Stimulated activated CD8-positive, alpha-beta memory T cell treated with anti-CD3 and anti-CD28 coated beads, Interleukin-7, amount 100 ng/mL, for 48 hours (primary cell): ENCODE results near the gene WIZ.
"Not testable (repeated sequence)": the region's sequence is repeated elsewhere in the genome, so short reads cannot be mapped to it uniquely, and the experiment has no call there.

Source experiments
- DNase-seq, 2 donors: peaks; one replicate each; pipeline ENCODE4 v3.0.0-alpha.2; 2020; ENCODE audit warnings: low read depth in 1 of 2; ENCODE audit errors: extremely low read depth in 1 of 2

The WIZ gene

GRCh38 chr19:15417699-15418098 lies 32.1 kb downstream of the WIZ start:
- no peak for DNase-seq

DNA sequence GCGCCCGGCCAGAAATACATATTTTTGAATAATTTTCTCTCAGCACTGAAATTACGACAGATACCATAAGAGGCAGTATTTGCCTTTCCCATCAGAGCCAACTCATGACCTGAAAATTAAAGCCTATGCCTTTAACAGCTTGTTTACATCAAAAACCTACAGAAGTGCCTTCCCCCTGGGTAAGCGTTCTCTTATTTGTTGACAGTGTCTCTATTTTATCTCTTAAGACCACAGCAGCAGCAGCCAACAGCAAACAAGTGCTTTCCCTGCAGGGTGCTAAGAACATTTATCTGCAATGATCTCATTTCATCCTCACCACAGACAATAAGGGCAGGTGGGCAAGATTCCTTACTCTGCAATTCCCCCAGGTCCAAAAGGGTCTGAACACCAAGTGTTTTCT lies 36.9 kb downstream of the WIZ start:
- no peak for DNase-seq

DNA sequence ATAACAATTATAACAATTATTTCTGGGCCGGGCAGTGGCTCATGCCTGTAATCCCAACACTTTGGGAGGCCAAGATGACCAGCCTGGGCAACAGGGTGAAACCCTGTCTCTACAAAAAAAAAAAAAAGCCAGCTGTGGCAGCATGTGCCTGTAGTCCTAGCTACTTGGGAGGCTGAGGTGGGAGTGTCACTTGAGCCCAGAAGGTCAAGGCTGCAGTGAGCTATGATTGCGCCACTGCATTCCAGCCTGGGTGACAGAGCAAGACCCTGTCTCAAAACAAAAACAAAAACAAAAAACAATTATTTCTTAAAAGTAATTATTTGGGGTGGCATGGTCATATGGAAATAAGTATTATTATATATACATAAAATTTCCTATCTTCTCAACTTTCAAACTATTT lies 38.4 kb downstream of the WIZ start:
- DNase-seq, result not testable (repeated sequence)

DNA sequence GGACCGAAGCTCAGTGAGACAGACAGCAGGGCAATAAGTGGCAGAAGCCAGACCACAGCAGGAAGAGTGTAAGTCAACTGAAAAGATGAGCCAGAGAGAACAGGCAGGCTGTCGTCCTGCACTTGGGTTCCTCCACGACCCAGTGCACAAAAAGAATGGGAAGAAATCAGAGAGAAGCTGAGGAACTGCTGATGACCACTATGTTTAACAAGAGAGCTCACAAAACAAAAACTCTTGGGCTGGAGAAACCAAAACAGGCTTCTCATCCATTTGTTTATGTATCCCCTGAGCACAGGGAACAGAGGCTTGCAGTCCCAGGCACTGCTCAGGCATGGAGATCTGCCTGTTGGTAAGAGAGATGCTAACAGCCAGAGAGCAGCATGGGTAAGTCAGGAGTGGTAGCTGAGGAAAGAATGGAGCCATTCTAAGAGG lies 45.0 kb downstream of the WIZ start:
- no peak for DNase-seq

DNA sequence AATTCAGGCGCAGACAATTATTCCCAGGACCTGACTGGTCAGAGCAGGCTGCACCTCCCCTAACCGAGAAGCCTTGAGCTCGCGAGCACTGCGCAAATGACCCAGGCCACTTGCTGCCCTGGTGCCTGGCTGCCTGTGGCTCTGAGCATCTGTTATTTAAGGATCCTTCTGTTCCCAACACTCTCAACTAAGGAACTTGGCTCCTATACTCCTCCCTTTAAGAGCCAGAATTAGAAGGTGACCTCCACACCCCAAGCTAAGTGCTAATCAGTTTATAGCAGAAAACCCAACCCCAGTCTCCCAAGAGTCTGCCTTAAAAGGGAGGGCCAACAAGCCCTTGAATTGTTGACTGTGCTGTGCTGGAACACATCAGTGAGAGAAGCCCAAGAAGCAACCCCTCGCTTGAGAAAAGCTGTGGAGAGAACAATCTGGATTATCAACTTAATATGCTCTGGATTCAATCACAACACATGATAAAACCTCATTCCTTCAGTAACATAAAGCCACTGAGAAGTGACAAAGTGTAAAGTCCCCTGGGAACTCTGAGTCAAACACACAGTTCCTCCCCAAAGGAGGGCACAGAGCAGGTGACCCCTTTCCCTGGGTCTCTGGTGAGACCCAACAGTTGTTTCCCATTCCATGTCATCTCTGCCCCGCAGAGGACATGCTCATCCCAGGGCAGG lies 45.5 kb downstream of the WIZ start:
- no peak for DNase-seq

DNA sequence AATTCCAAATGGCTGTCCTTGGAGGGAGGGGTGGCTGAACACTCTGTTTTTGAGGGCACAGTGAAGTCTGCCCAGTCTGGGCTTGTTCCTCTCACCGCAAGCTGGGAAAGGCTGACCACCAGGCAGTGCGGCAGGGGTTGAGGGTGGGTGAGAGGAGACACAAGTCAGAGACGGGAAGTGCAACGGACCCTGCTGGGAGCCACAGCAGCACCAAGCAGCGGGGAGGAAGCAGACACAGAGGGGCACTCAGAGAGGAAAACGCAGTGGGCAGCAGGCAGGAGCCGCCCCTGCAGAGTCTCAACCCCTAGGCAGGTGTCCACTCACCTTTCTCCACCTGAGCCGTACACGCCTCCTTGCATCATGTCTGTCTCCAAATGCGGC lies 46.6 kb downstream of the WIZ start:
- no peak for DNase-seq

DNA sequence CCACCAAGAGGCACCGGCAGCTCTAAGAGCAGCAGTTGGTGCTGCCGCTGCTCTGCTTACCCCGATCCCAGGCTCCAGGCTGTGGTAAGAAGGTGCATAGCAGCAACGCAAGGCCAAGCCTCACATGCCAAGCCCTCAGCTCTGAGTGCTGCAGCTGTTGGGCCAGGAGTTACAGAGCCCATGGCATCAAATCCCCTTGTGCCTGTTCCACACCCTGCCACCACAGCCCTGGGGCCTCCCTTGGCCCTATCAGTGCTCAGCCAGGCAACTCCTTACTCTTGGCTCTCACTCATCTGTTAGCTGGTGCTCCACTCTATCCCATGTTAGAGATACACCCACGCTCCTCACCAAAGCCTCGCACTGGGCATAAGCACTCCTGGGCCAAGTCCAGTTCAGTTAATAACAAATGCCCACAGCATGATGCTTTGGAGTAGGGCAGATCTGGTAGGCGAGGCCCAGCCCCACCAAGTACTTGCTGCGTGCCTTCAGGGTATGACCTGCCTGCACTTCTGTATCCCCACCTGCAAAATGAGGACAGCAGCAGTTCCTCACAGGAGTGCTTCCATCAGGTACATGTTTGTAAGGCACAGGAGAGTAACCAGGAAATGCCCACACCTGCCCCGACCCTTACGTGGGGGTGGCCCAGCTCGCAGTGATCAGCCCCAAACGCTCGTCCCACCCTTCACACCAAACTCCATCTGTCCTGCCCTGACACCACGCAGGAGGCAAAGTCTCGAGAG lies 47.2 kb downstream of the WIZ start:
- no peak for DNase-seq

DNA sequence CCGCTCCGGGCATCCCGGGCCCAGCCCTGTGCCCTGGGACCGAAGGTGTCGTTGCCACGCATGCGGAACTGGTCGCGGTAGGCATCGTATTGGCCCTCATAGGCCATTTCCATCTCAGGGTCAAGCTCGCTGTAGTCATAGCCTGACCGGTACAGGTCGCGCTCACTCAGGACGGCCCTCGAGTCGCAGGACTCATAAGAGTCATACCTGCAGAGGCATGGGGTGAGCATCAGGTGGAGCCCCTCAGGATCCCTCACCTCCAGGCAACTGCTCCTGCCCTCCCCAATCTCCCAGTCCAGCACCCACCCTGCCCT lies 48.4 kb downstream of the WIZ start:
- DNase-seq, result no peak

DNA sequence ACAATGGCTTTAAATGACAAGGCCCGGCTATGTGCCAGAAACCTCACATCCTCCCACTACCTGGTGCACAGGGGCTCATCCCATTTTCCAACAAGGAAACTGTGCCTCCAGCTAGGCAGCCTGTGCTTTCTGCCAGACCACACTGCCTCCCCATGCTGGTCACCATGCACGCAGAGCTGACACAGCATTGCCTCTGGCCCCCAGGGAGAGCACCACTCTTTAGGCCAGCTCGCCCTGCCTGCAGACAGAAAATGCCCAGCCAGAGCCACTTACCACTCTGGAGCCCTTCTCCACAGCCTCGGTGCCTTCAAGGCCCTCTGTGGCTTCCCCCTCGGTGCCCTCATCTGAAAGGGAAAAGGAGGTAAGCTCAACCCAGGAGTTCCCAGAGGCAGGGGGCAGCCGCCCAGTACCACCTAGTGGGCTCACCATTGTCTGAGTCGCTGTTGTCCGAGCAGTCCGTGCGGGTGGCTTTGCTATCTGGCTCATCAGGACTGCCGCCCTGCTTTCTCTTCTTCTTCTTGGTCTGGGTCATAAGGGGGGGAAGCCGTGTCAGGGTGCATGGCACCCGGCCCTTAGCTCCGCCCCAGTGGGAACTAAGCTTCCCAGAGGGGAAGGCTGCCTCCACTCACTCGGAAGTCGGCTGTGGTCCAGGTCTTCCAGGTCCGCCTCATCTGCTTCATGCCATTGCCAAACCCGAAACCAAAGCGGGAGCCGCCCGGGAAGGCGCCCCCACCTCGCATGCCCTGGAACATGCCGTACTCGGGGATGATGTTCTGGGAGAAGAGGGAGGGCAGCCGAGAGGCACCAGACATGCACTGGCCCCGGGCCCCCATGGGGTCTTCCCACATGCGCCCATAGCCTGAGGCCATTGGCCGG lies 49.0 kb downstream of the WIZ start:
- DNase-seq, result no peak

DNA sequence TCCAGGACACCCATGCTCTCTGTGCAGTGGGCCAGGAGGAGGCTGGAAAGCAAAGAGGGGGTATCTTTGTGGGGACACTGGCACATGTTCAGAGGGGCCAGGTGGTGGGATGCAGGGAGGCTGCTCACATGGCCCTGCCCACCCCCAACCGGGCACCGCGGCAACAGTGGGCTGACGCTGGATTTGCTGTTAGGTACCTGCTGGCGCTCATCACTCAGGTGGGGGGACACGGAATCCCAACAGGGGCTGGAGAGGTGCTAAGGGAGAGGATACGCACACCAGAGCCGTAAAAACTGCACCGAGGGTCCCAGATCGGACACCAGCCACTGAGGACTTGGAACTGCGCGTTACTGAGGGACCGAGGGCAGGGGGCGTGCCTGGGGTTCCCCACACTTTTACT lies 50.1 kb downstream of the WIZ start:
- DNase-seq, result no peak

- DNase-seq, result no peak
These were observed 50.6 kb downstream of the WIZ start for GRCh38 chr19:15399234-15399515.

GRCh38 chr19:15398501-15399233 lies 51.1 kb downstream of the WIZ start:
- DNase-seq, result no peak

DNA sequence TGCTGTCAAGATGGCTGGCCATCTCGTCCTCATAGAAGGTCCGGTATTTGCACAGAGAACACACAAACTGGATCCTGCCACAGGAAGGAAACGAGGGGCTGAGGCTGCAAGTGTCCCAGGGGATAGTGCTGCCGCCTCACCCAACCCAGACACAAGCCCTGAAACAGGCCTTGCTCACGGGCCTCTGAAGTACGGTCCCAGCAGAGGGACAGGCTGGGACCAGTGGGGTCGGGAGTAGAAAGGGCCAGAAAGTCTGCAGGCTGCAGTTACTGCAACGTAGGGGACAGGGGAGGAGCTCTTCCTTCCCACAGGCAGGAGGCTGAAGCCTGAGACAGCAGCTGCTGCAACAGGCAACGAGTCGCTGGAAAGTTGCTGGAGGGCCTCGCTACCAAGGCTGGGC lies 52.0 kb downstream of the WIZ start:
- DNase-seq, result no peak

GRCh38 chr19:15397236-15397635 lies 52.5 kb downstream of the WIZ start:
- no peak for DNase-seq

DNA sequence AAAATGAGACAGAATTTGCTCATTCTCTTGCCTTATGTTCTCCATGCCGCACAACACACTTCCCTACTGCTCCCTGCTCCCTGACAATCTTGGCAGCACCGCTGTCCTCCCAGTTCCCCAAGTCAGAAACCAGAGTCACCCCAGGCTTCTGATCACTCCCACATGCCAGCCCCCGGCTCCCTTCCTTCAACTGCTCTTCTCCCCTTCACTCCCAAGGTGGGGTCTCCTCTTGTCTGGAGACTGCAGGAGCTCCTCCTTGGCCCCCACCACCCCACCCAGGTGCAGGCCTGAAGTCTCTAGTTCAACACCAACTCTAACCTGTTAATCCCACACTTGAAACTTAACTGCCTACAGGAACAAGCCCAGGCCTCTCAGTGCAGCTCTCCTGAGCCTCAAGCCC lies 53.3 kb downstream of the WIZ start:
- DNase-seq, result no peak

DNA sequence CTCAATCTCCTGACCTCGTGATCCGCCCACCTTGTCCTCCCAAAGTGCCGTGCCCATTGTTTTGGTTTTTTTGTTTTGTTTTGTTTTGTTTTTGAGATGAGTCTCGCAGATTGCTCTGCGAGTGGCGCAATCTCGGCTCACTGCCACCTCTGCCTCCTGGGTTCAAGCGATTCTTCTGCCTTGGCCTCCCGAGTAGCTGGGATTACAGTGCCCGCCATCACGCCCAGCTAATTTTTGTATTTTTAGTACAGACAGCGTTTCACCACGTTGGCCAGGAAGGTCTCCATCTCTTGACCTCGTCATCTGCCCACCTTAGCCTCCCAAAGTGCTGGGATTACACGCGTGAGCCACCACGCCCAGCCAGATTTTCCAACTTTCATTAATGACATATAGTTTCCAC lies 54.5 kb downstream of the WIZ start:
- DNase-seq, result not testable (repeated sequence)

GRCh38 chr19:15394426-15394825 lies 55.3 kb downstream of the WIZ start:
- DNase-seq, result no peak

- DNase-seq, result no peak
These were observed 55.8 kb downstream of the WIZ start for GRCh38 chr19:15393963-15394362.

DNA sequence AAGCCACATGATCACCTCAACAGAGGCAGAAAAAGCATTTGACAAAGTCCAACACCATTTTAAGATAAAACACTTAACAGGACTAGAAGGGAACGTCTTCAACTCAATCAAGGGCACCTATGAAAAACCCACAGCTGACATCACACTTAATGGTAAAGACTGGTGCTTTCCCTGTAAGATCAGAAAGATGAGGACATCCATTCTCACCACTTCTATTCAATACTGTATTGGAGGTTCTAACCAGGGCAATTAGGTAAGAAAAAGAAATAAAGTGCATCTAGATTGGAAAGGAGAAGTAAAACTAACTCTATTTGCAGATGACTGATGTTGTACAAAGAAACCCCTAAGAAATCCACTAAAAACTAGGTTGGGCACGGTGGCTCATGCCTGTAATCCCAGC lies 58.9 kb downstream of the WIZ start:
- DNase-seq, result no peak

DNA sequence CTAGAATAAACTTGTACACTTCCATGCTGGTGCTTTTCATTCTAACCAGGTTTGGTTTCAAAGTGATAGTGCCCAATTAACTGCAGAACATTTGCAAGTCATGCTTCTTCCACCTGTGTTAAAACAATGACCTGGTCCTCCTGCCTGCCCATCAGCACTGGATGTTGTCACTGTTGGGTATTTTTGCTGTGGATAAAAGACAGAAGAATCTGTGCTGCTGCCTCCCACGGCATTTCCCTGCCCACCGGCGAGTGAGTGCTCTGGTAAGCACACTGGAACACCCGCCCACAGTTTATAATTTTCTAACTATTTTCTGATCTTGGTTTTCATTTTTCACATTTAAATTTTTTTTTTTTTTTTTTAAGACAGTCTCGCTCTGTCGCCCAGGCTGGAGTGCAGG lies 67.9 kb downstream of the WIZ start:
- no peak for DNase-seq

- no peak for DNase-seq
These were observed 68.3 kb downstream of the WIZ start for GRCh38 chr19:15381429-15381828.
